Fibroblast of villous mesenchyme (primary cell): ENCODE measurements around the gene MALT1. TPM values are rescaled to one million over a fixed set of nuclear protein-coding genes. Genes with fewer than 3 reads are reported as not detected.
A peak's percentile ranks its signal among the peaks of the same experiment; 100 is the strongest.

Experiments
- DNase-seq: peaks from one replicate; pipeline ENCODE4 v3.0.0-alpha.2; 2010; ENCODE audit warnings: low read depth
- H3K4me3 ChIP-seq: 2 replicates; pipeline ENCODE4 v1.5.1; 2011; ENCODE audit warnings: low read depth, mild to moderate bottlenecking, low read length
- total RNA-seq: library from RNA; depleted of rRNA; stranded (reverse); fragments of >200 nt; gene quantifications from 2 replicates; pipeline ENCODE4 v1.2.3, GENCODE V29; 2012
- TF ChIP-seq, protein P1 (sequence below): IDR thresholded peaks from 2 replicates; pipeline ENCODE4 v1.5.1; 2012; ENCODE audit warnings: low read depth, mild to moderate bottlenecking, low read length; ENCODE audit not compliant: insufficient read depth

MALT1 gene
- total RNA-seq, 1 donor: 85.1 TPM

DNA sequence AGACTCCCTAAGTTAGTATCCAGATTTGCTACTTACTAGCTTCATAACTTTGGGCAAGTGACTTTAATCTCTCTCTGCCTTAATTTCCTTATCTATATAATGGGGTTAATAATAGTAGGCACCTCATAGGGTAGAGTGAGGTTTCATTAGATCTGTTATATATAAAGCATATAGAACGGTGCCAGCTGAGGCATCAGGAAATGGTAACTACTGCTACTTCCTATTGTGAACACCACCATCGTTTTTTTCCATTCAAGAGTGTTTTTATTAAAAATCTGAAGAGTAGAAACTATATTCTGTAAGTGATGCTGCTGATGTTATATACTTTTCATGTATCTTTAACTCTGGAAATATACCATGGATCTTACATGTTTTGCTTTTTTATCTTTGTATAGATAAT, 44.3 kb downstream of the MALT1 start:
- H3K4me3 ChIP-seq: no peak overlapping the region
- no peak for DNase-seq
- TF ChIP-seq, protein P1, sequence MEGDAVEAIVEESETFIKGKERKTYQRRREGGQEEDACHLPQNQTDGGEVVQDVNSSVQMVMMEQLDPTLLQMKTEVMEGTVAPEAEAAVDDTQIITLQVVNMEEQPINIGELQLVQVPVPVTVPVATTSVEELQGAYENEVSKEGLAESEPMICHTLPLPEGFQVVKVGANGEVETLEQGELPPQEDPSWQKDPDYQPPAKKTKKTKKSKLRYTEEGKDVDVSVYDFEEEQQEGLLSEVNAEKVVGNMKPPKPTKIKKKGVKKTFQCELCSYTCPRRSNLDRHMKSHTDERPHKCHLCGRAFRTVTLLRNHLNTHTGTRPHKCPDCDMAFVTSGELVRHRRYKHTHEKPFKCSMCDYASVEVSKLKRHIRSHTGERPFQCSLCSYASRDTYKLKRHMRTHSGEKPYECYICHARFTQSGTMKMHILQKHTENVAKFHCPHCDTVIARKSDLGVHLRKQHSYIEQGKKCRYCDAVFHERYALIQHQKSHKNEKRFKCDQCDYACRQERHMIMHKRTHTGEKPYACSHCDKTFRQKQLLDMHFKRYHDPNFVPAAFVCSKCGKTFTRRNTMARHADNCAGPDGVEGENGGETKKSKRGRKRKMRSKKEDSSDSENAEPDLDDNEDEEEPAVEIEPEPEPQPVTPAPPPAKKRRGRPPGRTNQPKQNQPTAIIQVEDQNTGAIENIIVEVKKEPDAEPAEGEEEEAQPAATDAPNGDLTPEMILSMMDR: no peak

DNA sequence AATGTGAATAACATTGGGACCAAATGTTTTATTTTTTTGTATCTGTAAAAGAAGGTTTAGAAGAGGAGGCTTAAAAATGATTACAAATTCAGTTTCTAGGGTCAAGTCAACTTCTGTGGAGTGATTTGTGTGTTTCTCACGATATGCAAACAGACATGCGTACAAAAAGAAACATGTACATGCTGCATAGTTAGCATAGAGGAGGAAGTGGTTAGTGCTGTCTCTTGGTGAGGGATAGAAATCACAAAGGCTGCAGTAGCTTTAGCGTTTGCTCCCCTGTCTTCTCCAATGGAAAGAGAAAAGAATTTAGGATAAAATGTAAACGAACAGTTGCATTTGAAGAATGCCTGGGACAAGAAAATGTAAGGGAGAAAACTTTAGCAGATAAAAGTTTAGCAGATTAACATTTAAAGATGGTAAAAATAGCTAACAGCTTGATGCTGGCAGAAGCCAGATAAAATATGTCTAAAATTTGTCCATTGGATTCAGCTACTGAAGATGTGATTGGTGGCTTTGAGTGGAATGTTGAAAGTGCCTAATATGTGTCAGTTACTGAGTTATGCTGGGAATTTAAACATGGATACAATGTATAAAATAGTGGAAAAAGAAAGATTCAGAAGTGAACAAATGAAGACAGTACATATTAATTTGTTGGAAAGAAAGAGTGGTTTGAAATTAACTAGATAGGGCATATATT, 44.9 kb downstream of the MALT1 start:
- TF ChIP-seq, protein P1: no peak
- peak; percentile 15 for DNase-seq
- H3K4me3 ChIP-seq: no peak overlapping the region

DNA sequence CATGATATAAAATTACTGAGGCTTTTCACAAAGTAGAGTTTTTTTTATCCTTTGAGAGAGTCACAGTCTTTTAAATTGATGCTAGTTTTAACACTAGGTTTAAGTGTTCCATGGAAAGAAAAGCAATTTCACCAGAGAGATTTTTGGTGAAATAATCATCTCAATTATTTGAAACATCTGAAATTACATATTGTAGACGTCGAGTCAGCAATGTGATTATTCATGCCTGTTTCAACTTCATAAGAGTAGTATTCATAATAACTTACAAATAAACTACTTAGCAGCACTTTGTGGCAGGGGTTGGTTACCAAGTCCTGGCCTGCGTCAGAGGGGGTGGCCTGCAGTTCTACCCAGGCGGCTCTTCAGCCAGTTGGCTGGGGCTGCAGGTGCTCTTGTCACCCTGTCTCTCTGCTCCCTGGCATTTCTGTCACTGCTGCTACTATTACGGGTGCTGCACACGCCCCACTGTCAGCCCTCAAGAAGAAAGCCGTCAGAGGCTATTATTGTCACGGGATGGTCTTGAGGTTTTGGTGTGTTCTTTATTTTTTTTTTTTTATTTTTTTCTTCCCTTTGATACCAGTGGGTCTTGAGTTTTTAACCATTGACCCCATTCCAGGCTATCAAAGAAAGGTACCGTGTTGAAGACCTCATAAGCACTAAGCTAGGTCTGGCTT, 50.4 kb downstream of the MALT1 start:
- no peak overlapping the region for H3K4me3 ChIP-seq
- DNase-seq: no peak
- TF ChIP-seq, protein P1: no peak

DNA sequence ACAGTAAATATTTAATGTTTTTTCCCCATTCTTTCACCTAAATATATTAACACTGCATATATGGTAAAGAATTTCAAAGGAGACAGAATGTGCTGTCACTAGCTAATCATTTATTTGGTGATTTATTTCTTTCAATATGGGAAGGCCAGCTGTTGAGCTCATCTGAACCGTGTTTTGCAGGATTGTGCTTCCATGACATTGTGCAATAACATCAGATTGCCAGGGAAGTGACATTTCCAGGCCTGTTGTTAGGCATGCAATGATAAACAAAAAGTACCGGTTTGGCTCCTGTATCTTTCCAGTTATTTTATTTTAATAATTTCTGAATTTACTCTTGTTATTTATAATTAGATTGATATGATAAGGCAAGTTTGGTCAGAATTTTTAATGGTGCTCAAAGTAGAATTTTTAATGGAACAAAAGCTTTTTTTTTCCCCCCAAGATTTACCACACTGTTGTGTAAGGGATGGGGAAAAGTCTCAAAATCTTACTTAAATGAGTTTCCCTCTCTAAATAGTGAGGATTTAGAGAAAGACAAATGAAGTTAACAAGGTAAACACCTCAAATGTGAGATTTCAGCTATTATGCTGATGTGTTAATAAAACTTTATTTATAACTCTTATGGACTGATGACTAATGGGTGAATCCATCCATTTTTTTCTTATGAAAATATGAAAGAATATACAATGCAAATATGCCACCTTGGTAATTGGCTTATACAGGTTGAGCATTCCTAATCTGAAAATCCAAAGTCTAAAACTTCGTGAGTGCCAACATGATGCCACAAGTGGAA, 52.7 kb downstream of the MALT1 start:
- peak; percentile 56 for DNase-seq
- H3K4me3 ChIP-seq: no peak overlapping the region
- TF ChIP-seq, protein P1: no peak

DNA sequence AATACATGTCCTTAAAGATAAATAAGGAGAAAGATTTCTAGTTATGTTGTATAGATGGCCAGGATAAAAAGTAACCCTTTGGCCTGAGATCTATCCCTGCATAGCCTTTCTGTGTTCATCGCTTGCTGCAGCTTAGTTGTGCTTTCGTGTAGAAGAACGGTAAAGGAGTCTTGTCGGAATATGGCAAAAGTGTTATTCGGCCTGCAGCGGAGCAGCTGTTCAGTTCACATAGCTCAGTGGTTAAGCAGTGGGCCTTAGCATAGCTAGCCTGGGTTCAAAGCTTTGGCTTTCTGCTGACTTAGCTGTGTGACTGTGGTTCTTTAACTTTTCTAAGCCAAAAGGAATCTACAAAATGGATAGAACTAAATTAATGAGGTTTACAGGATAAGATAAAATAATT, 55.4 kb downstream of the MALT1 start:
- TF ChIP-seq, protein P1: no peak
- peak; percentile 52 for DNase-seq
- no peak overlapping the region for H3K4me3 ChIP-seq

DNA sequence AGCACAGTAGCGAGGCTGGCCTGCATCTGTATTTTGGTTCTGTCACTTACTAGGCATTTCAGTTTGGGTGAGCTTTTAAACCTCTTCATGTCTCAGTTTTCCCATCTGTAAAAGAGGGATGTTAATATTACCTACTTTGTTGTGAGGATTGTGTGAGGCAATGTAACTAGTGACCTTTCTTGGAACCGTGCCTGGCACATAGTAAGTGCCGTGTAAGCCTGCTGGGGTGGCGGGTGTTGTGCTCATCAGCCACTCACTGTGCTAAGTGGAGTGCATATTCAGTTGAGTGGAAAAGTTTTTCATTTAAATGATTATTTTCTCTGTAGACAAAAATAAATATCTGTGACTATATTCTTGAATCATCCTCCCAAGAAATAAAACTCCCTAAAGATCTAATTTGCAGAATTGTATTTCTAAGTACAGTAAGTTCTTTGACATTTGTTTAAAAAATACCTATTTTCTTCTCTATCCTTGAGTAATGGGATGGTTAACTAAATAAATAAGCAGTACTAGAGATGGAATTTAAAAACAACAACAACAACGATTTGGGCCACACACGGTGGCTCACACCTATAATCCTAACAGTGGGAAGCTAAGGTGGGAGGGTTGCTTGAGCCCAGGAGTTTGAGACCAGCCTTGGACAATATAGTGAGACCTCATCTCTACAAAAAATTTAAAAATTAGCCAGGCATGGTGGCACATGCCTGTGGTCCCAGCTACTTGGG, 56.7 kb downstream of the MALT1 start:
- H3K4me3 ChIP-seq: no peak overlapping the region
- TF ChIP-seq, protein P1: no peak
- peak; percentile 30 for DNase-seq
